Neural progenitor cell (in vitro differentiated cells): Measurements from ENCODE around the gene PLPPR2.

Source experiments
- CTCF ChIP-seq: fragments of 200-600 bp; sonication (generic); IDR thresholded peaks from 2 replicates; pipeline ENCODE4 v1.5.1; 2017; ENCODE audit warnings: antibody characterized with exemption, mild to moderate bottlenecking
- EZH2 ChIP-seq: fragments of 200-600 bp; sonication (generic); IDR thresholded peaks from 2 replicates; pipeline ENCODE4 v1.6.1; 2017; ENCODE audit warnings: antibody characterized with exemption, mild to moderate bottlenecking, moderate library complexity

- peak; percentile 7 for TF ChIP-seq CTCF
- TF ChIP-seq EZH2, result no peak
Measured at GRCh38 chr19:11346104-11346940, 8.9 kb upstream of the PLPPR2 start, which contains the start of the genes CCDC159 and TMEM205.
